SK-N-SH treated with all-trans-retinoic acid at 6 μM for 48 hours (cell line): ENCODE measurements around the gene UNC45B.
"Not testable (repeated sequence)": the region's sequence is repeated elsewhere in the genome, so short reads cannot be mapped to it uniquely, and the experiment has no call there.

Experiments
- ATAC-seq: fragments of 200-7000 bp; cut with Tn5 transposase; 3 replicates; pipeline ENCODE4 v1.9.1; 2020; ENCODE audit warnings: mild to moderate bottlenecking, moderate library complexity
- ARNTL ChIP-seq: fragments of 450-650 bp; formaldehyde crosslinking; IDR thresholded peaks from 2 replicates; pipeline ENCODE4 v1.5.0; 2020; ENCODE audit warnings: low read depth, mild to moderate bottlenecking, moderate library complexity, borderline replicate concordance
- BACH2 ChIP-seq: fragments of 250-450 bp; sonication (Bioruptor Pico); IDR thresholded peaks from 2 replicates; pipeline ENCODE4 v1.9.0; 2021; ENCODE audit warnings: mild to moderate bottlenecking, borderline replicate concordance
- CSDC2 ChIP-seq: fragments of 250-450 bp; sonication (Bioruptor Pico); IDR thresholded peaks from 2 replicates; pipeline ENCODE4 v1.5.0; 2020; ENCODE audit warnings: mild to moderate bottlenecking, moderate library complexity
- ESRRG ChIP-seq: fragments of 250-450 bp; sonication (Bioruptor Pico); IDR thresholded peaks from 2 replicates; pipeline ENCODE4 v1.6.1; 2021; ENCODE audit warnings: mild to moderate bottlenecking
- GLIS3 ChIP-seq: fragments of 250-450 bp; sonication (Bioruptor Pico); IDR thresholded peaks from 2 replicates; pipeline ENCODE4 v1.5.0; 2020; ENCODE audit warnings: mild to moderate bottlenecking, moderate library complexity
- ISL1 ChIP-seq: fragments of 250-450 bp; sonication (Bioruptor Pico); IDR thresholded peaks from 2 replicates; pipeline ENCODE4 v2.1.2; 2022; ENCODE audit warnings: mild to moderate bottlenecking, moderate library complexity
- OSR1 ChIP-seq: fragments of 250-450 bp; sonication (Bioruptor Pico); IDR thresholded peaks from 2 replicates; pipeline ENCODE4 v1.8.0; 2022; ENCODE audit warnings: moderate library complexity, mild to moderate bottlenecking, inconsistent platforms
- PATZ1 ChIP-seq: fragments of 250-450 bp; sonication (Bioruptor Pico); IDR thresholded peaks from 2 replicates; pipeline ENCODE4 v1.8.0; 2020; ENCODE audit warnings: mild to moderate bottlenecking, moderate library complexity, borderline replicate concordance
- RARB ChIP-seq: fragments of 250-450 bp; sonication (Bioruptor Pico); IDR thresholded peaks from 2 replicates; pipeline ENCODE4 v1.8.0; 2021; ENCODE audit warnings: mild to moderate bottlenecking, moderate library complexity
- SNAI2 ChIP-seq: fragments of 250-450 bp; sonication (Bioruptor Pico); IDR thresholded peaks from 2 replicates; pipeline ENCODE4 v1.5.0; 2020; ENCODE audit warnings: mild to moderate bottlenecking, moderate library complexity
- TCF4 ChIP-seq: fragments of 250-450 bp; sonication (Bioruptor Pico); IDR thresholded peaks from 2 replicates; pipeline ENCODE4 v1.8.0; 2021; ENCODE audit warnings: mild to moderate bottlenecking, moderate library complexity, borderline replicate concordance
- TOX ChIP-seq: fragments of 250-450 bp; sonication (Bioruptor Pico); IDR thresholded peaks from 2 replicates; pipeline ENCODE4 v1.8.0; 2021; ENCODE audit warnings: mild to moderate bottlenecking, moderate library complexity, borderline replicate concordance
- TSHZ2 ChIP-seq: fragments of 250-450 bp; sonication (Bioruptor Pico); IDR thresholded peaks from 2 replicates; pipeline ENCODE4 v1.5.0; 2020; ENCODE audit warnings: mild to moderate bottlenecking, moderate library complexity
- ZC3H10 ChIP-seq: fragments of 250-450 bp; sonication (Bioruptor Pico); IDR thresholded peaks from 2 replicates; pipeline ENCODE4 v1.5.1; 2021; ENCODE audit warnings: mild to moderate bottlenecking, moderate library complexity
- ZFP30 ChIP-seq: fragments of 450-650 bp; formaldehyde crosslinking; IDR thresholded peaks from 2 replicates; pipeline ENCODE4 v1.5.0; 2022; ENCODE audit warnings: mild to moderate bottlenecking, moderate library complexity
- ZNF8 ChIP-seq: fragments of 450-650 bp; formaldehyde crosslinking; IDR thresholded peaks from 2 replicates; pipeline ENCODE4 v1.5.0; 2020; ENCODE audit warnings: mild to moderate bottlenecking, moderate library complexity
- TF ChIP-seq, protein P1 (sequence below): fragments of 250-450 bp; sonication (Bioruptor Pico); IDR thresholded peaks from 2 replicates; pipeline ENCODE4 v1.8.0; 2021; ENCODE audit warnings: low read depth, mild to moderate bottlenecking, moderate library complexity, borderline replicate concordance
- TF ChIP-seq, protein P2 (sequence below): fragments of 250-450 bp; sonication (Bioruptor Pico); IDR thresholded peaks from 2 replicates; pipeline ENCODE4 v1.5.1; 2020; ENCODE audit warnings: low read depth, mild to moderate bottlenecking, moderate library complexity

Gene UNC45B

DNA sequence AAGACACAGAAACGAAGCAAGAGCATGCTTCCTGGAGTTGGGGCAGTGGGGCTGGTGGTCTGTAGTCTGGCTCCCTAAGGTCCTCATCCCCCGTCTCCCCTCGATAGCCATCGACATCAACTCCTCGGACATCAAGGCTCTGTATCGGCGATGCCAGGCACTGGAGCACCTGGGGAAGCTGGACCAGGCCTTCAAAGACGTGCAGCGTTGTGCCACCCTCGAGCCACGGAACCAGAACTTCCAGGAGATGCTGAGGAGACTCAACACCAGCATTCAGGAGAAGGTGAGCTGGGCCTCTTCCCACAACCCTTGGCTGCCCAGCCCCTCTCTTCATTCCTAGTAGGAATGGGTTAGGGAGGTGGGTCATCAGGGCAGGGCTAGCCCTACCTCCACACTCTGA lies 2.3 kb downstream of the UNC45B start:
- no peak for ATAC-seq
- TF ChIP-seq ZFP30 (no peak), TSHZ2 (CRISPR knock-in tag) (no peak), BACH2 (CRISPR knock-in tag) (no peak), OSR1 (CRISPR knock-in tag) (no peak)
- TF ChIP-seq, all 23 proteins: peak for 0

DNA sequence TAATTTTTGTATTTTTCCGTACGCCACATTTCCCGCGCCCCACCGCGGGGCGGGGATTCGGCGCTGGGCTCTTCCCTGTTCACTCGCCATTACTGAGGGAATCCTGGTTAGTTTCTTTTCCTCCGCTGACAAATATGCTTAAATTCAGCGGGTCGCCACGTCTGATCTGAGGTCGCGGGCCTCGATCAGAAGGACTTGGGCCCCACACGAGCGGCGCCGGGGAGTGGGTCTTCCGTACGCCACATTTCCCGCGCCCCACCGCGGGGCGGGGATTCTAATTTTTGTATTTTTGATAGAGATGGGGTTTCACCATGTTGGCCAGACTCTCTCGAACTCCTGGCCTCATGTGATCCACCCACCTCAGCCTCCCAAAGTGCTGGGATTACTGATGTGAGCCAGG lies 3.5 kb downstream of the UNC45B start:
- not testable (repeated sequence) for ATAC-seq

GRCh38 chr17:35152421-35153140 lies 5.0 kb downstream of the UNC45B start:
- TF ChIP-seq ARNTL (CRISPR knock-in tag) (no peak), SNAI2 (CRISPR knock-in tag) (no peak), TOX (no peak), BACH2 (CRISPR knock-in tag) (no peak), PATZ1 (no peak), RARB (CRISPR knock-in tag) (no peak), ZC3H10 (CRISPR knock-in tag) (no peak), ISL1 (CRISPR knock-in tag) (no peak), TSHZ2 (CRISPR knock-in tag) (no peak)
- TF ChIP-seq, protein P1, sequence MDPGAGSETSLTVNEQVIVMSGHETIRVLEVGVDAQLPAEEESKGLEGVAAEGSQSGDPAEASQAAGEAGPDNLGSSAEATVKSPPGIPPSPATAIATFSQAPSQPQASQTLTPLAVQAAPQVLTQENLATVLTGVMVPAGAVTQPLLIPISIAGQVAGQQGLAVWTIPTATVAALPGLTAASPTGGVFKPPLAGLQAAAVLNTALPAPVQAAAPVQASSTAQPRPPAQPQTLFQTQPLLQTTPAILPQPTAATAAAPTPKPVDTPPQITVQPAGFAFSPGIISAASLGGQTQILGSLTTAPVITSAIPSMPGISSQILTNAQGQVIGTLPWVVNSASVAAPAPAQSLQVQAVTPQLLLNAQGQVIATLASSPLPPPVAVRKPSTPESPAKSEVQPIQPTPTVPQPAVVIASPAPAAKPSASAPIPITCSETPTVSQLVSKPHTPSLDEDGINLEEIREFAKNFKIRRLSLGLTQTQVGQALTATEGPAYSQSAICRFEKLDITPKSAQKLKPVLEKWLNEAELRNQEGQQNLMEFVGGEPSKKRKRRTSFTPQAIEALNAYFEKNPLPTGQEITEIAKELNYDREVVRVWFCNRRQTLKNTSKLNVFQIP: no peak
- TF ChIP-seq, protein P2, sequence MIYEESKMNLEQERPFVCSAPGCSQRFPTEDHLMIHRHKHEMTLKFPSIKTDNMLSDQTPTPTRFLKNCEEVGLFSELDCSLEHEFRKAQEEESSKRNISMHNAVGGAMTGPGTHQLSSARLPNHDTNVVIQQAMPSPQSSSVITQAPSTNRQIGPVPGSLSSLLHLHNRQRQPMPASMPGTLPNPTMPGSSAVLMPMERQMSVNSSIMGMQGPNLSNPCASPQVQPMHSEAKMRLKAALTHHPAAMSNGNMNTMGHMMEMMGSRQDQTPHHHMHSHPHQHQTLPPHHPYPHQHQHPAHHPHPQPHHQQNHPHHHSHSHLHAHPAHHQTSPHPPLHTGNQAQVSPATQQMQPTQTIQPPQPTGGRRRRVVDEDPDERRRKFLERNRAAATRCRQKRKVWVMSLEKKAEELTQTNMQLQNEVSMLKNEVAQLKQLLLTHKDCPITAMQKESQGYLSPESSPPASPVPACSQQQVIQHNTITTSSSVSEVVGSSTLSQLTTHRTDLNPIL (CRISPR knock-in tag): no peak
- no peak for ATAC-seq

DNA sequence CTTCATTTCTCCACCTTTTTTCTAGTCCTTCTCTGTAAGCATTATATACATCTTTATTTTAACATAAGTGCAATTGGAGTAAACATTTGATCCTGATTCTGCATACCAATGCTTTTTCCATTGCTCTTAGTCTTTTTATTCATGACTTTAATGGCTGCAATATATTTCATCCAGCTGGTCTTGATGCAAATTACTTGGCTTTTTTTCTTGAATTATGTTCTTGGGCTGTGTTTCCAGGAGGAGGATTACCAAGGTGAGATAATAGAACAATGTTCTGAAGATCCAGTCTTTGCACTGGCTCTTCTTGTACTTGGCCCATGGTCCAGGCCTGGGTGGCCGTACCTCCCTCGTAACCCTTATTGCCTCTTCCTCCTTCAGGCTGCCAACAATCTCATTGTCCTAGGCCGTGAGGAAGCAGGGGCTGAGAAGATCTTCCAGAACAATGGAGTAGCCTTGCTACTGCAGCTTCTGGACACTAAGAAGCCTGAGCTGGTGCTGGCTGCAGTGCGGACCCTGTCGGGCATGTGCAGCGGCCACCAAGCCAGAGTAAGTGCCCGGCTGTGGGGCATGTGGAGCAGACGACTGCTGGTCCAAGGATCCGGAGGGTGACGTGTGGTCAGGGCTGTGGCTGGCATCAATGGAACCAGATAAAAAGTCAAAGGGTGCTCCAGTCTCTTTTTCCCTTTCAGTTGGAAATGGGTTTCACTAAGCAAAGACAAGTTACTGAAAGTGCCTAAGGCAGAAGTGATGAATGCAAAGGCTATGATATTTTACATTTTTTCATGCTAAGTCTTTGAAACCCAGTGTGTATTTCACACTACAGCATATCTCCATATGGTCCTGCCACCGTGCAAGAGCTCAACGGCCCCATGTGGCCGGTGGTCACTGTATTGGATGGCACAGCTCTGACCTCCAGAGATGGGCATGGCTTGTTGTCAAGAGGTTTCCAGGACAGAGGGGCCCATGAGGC lies 6.9 kb downstream of the UNC45B start:
- ATAC-seq: no peak
- TF ChIP-seq ZNF8: no peak
- no peak for TF ChIP-seq ZFP30
- TF ChIP-seq ESRRG (CRISPR knock-in tag): no peak
- TF ChIP-seq, protein P1: no peak
- TF ChIP-seq TOX: no peak
- no peak for TF ChIP-seq TCF4 (CRISPR knock-in tag)
- TF ChIP-seq BACH2 (CRISPR knock-in tag): no peak
- TF ChIP-seq CSDC2 (CRISPR knock-in tag): no peak
- TF ChIP-seq GLIS3 (CRISPR knock-in tag): no peak
- TF ChIP-seq PATZ1: no peak
- TF ChIP-seq SNAI2 (CRISPR knock-in tag): no peak
- no peak for TF ChIP-seq OSR1 (CRISPR knock-in tag)
